Vagina (tissue), 2 donors: ENCODE data around the gene CHST9. TPM values are rescaled to one million over a fixed set of nuclear protein-coding genes. Genes with fewer than 3 reads are reported as not detected.

Experiments
- DNase-seq, 2 donors: peaks; one replicate each; pipeline ENCODE4 v3.0.0-alpha.2; 2017; ENCODE audit errors: extremely low spot score in 2 of 2
- H3K27ac ChIP-seq: fragments of 200-600 bp; sonication (generic); one replicate; pipeline ENCODE4 v1.5.1; 2019
- H3K27me3 ChIP-seq: fragments of 200-600 bp; sonication (generic); one replicate; pipeline ENCODE4 v1.5.1; 2019
- H3K36me3 ChIP-seq, 2 donors: fragments of 200-600 bp; sonication (generic); one replicate each; pipeline ENCODE4 v1.5.1; 2017 to 2019
- H3K4me1 ChIP-seq: fragments of 200-600 bp; sonication (generic); one replicate; pipeline ENCODE4 v1.5.1; 2019
- H3K4me3 ChIP-seq, 2 donors: fragments of 200-600 bp; sonication (generic); 1 replicate in 1 of 2; 2 replicates in 1 of 2; pipeline ENCODE4 v1.5.1; 2016 to 2019
- H3K9me3 ChIP-seq: fragments of 200-600 bp; sonication (generic); one replicate; pipeline ENCODE4 v1.5.1; 2019
- POLR2A ChIP-seq, 2 donors: fragments of 450-650 bp; IDR thresholded peaks; one replicate each; pipeline ENCODE4 v1.6.1; 2017; ENCODE audit warnings: antibody characterized with exemption in 2 of 2, mild to moderate bottlenecking in 2 of 2, moderate library complexity in 2 of 2
- POLR2AphosphoS5 ChIP-seq, 2 donors: sonication (generic); formaldehyde crosslinking; IDR thresholded peaks; one replicate each; pipeline ENCODE4 v1.9.0; 2017; ENCODE audit warnings: antibody characterized with exemption in 2 of 2, mild to moderate bottlenecking in 2 of 2, low read depth in 1 of 2; ENCODE audit not compliant: insufficient read depth in 1 of 2
- intact Hi-C: fragments of 100-400 bp; cut with DNase I; formaldehyde crosslinking; loops from one replicate; pipeline ENCODE4 v1.15.1; 2023
- total RNA-seq: library from RNA; depleted of rRNA; stranded (reverse); fragments of >200 nt; gene quantifications from one replicate; pipeline ENCODE4 v1.2.3, GENCODE V29; 2016
- TF ChIP-seq, protein P1 (sequence below), 3 experiments: fragments of 450-650 bp in 2 of 3; fragments of 200-600 bp in 1 of 3; sonication (generic) in 1 of 3; IDR thresholded peaks; one replicate each; pipeline ENCODE4 v1.5.1; 2017 to 2019; ENCODE audit warnings: antibody characterized with exemption in 3 of 3, mild to moderate bottlenecking in 2 of 3, moderate library complexity in 2 of 3

Gene CHST9
- total RNA-seq, 1 donor from 2014 or later = 0.74 TPM

DNA sequence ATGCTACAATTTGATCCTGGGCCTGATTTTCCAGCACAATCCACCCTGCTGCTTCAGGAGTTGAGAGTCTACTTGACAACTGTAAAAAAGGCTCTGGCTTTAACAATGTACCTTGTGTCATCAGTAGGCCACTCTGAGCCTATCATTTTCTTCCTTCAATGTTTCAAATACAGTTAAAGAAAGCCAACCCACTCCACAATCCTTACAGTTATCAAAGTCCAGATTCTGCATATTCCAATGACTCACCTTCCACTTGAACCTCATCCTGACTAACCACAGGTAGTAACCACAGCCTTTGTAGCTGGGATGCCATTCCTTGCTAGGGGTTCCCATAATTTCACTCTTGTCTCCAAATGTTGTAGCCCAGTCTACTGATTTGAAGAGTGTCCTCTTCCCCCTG is 284.1 kb downstream of the CHST9 start:
- Histone ChIP-seq H3K27me3 (no peaks in the 10 kb centered on the region), H3K9me3 (no peaks in the 10 kb centered on the region), H3K27ac (no peak overlapping the region), H3K4me3 (no peak overlapping the region), H3K36me3 (no peaks in the 10 kb centered on the region), H3K4me1 (no peaks in the 10 kb centered on the region)
- intact Hi-C loops = no loop called here
- DNase-seq = no peak
- TF ChIP-seq POLR2A (IDR thresholded peaks at IDR 0.05) (no peak), POLR2AphosphoS5 (IDR thresholded peaks at IDR 0.05; ENCODE audit: insufficient read depth in 1 of 2, low read depth in 1 of 2) (no peak)
- TF ChIP-seq, protein P1, sequence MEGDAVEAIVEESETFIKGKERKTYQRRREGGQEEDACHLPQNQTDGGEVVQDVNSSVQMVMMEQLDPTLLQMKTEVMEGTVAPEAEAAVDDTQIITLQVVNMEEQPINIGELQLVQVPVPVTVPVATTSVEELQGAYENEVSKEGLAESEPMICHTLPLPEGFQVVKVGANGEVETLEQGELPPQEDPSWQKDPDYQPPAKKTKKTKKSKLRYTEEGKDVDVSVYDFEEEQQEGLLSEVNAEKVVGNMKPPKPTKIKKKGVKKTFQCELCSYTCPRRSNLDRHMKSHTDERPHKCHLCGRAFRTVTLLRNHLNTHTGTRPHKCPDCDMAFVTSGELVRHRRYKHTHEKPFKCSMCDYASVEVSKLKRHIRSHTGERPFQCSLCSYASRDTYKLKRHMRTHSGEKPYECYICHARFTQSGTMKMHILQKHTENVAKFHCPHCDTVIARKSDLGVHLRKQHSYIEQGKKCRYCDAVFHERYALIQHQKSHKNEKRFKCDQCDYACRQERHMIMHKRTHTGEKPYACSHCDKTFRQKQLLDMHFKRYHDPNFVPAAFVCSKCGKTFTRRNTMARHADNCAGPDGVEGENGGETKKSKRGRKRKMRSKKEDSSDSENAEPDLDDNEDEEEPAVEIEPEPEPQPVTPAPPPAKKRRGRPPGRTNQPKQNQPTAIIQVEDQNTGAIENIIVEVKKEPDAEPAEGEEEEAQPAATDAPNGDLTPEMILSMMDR (IDR thresholded peaks at IDR 0.05) = no peak

DNA sequence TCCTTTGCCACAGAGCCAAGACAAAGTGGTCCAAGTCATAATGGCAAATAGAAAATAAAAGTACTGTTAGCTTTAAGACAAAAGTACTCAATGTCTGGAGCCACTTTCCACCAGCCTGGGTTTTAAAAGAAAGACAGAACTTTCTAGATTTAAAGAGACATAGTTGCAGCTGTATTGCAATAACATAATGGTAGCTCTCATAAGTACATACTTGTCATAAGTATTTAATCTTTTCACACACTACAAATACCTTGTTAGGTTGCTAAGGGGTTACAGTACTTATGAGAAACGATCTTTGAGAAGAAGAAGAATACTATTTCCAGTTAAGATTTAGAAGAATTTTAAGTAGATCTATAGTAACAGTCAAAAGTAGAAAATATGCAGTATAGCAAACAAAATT is 290.7 kb downstream of the CHST9 start:
- no peaks in the 10 kb centered on the region for H3K4me1 ChIP-seq
- H3K36me3 ChIP-seq = no peaks in the 10 kb centered on the region
- no peak for DNase-seq
- TF ChIP-seq, protein P1 (IDR thresholded peaks at IDR 0.05) = no peak
- TF ChIP-seq POLR2AphosphoS5 (IDR thresholded peaks at IDR 0.05; ENCODE audit: insufficient read depth in 1 of 2, low read depth in 1 of 2) = no peak
- no peak for TF ChIP-seq POLR2A (IDR thresholded peaks at IDR 0.05)
- H3K4me3 ChIP-seq = no peak overlapping the region
- H3K27ac ChIP-seq = no peak overlapping the region
- no peaks in the 10 kb centered on the region for H3K27me3 ChIP-seq
- no peaks in the 10 kb centered on the region for H3K9me3 ChIP-seq
- intact Hi-C loops = no loop called here

DNA sequence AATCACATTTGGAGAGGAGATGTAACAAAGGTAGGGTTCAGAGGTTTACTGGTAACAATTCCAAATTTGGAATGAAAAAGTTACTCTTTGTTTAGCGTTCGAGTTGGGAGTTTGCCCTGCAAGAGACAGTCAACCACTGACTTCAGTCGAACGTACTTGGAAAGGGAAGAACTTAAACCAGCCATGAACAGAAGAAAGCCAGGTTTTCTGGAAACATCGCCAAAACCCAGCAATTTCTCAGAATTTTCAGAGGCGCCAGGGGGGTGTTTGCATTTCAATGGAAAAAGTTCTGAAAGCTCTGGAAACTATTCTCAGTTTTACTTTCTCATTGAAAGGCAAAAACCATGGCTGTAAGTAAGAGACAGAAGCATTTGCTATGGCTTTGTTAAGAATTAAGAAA is 291.1 kb downstream of the CHST9 start:
- intact Hi-C loops = no loop called here
- TF ChIP-seq POLR2AphosphoS5 (IDR thresholded peaks at IDR 0.05; ENCODE audit: insufficient read depth in 1 of 2, low read depth in 1 of 2) (no peak), POLR2A (IDR thresholded peaks at IDR 0.05) (no peak)
- TF ChIP-seq, protein P1 (IDR thresholded peaks at IDR 0.05) = no peak
- no peak for DNase-seq
- no peaks in the 10 kb centered on the region for H3K4me1 ChIP-seq
- no peaks in the 10 kb centered on the region for H3K27me3 ChIP-seq
- no peaks in the 10 kb centered on the region for H3K36me3 ChIP-seq
- H3K4me3 ChIP-seq = no peak overlapping the region
- no peak overlapping the region for H3K27ac ChIP-seq
- H3K9me3 ChIP-seq = no peaks in the 10 kb centered on the region

DNA sequence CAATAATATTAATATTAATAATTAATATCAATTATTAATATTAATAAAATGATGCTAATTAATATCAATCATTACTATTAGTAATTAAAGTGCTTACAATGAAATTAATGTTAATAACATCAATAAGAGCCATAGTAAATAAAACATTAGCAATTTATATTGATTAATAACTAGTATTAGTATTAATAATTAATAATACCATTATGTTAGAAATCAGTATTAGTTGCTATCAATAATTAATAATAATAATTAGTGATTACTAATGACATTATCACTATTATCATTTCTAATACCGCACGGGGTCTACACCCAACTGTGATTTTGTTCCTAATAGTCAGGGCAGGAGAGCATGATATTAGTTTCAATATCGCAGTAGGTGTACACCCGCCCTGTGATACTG is 296.8 kb downstream of the CHST9 start:
- H3K27ac ChIP-seq = no peak overlapping the region
- TF ChIP-seq, protein P1 (IDR thresholded peaks at IDR 0.05) = no peak
- no peak for TF ChIP-seq POLR2A (IDR thresholded peaks at IDR 0.05)
- TF ChIP-seq POLR2AphosphoS5 (IDR thresholded peaks at IDR 0.05; ENCODE audit: insufficient read depth in 1 of 2, low read depth in 1 of 2) = no peak
- H3K36me3 ChIP-seq = no peaks in the 10 kb centered on the region
- DNase-seq = no peak
- H3K4me1 ChIP-seq = no peaks in the 10 kb centered on the region
- no peak overlapping the region for H3K4me3 ChIP-seq
- intact Hi-C loops = no loop called here
- H3K9me3 ChIP-seq = no peaks in the 10 kb centered on the region
- no peaks in the 10 kb centered on the region for H3K27me3 ChIP-seq

DNA sequence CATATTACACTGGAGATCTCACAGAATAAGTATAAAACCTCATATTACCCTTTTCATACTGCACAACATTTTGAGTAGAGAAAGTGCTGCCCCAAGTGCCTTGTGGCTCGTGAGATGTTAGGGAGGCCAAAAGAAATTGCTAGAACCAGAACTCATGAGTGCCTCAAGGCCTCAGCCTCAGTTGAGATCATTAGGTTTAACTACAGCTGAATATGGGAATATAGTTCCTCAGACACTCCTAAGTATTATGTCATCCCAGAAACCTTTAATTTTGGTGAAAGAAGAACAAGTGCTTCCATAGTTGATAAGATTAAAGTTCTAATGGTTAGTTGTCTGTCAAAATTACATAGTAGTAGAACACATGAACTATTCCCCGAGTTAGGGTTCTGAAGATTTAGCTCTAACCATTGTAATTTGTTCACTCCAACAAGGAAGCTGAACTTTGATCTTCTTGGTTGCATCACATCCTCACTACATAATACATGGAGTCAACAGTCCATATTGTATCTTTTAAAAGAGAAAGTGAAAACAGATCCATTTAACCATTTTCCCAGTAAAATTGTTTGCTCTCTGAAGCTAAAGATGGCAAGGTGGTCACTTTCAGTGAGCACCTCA is 310.0 kb downstream of the CHST9 start:
- no peak overlapping the region for H3K4me3 ChIP-seq
- DNase-seq = no peak
- no peaks in the 10 kb centered on the region for H3K36me3 ChIP-seq
- H3K27me3 ChIP-seq = no peaks in the 10 kb centered on the region
- H3K27ac ChIP-seq = no peak overlapping the region
- intact Hi-C loops = no loop called here
- no peaks in the 10 kb centered on the region for H3K4me1 ChIP-seq
- no peaks in the 10 kb centered on the region for H3K9me3 ChIP-seq
- TF ChIP-seq POLR2A (IDR thresholded peaks at IDR 0.05) (no peak), POLR2AphosphoS5 (IDR thresholded peaks at IDR 0.05; ENCODE audit: insufficient read depth in 1 of 2, low read depth in 1 of 2) (no peak)
- TF ChIP-seq, protein P1 (IDR thresholded peaks at IDR 0.05) = no peak
